HepG2 (cell line): ENCODE measurements around the gene EPB41L5. TPM values are rescaled to one million over a fixed set of nuclear protein-coding genes. Genes with fewer than 3 reads are reported as not detected.

ENCODE experiments used
- FOSL1 ChIP-seq: sonication (generic); formaldehyde crosslinking; IDR thresholded peaks from 2 replicates; pipeline ENCODE4 v1.9.0; 2021; ENCODE audit warnings: missing genetic modification reagents, borderline replicate concordance
- HMG20A ChIP-seq: IDR thresholded peaks from 2 replicates; pipeline ENCODE4 v1.6.1; 2016; ENCODE audit warnings: borderline replicate concordance
- HMG20B ChIP-seq: conservative IDR thresholded peaks from 2 replicates; pipeline ENCODE4 v1.6.1; 2016; ENCODE audit warnings: missing genetic modification reagents, missing compliant biosample characterization
- KLF16 ChIP-seq, 2 experiments: sonication (generic) in 1 of 2; formaldehyde crosslinking in 1 of 2; IDR thresholded peaks; 2 replicates each; pipeline versions ENCODE4 v1.6.1 to v1.8.0; 2016 to 2023; ENCODE audit warnings: missing genetic modification reagents in 2 of 2, missing compliant biosample characterization in 1 of 2
- LCORL ChIP-seq, 2 experiments: fragments of 450-650 bp in 1 of 2; sonication (generic) in 1 of 2; formaldehyde crosslinking in 1 of 2; IDR thresholded peaks; 2 replicates each; pipeline versions ENCODE4 v1.5.0 to v1.6.1; 2017 to 2020; ENCODE audit warnings: antibody characterized with exemption in 1 of 2, missing genetic modification reagents in 1 of 2
- MEIS1 ChIP-seq: sonication (generic); formaldehyde crosslinking; IDR thresholded peaks from 2 replicates; pipeline ENCODE4 v1.9.0; 2021; ENCODE audit warnings: mild to moderate bottlenecking, missing genetic modification reagents, moderate library complexity, borderline replicate concordance
- NKX3-1 ChIP-seq: sonication (generic); formaldehyde crosslinking; IDR thresholded peaks from 2 replicates; pipeline ENCODE4 v1.5.0; 2020; ENCODE audit warnings: missing genetic modification reagents
- PHB2 ChIP-seq: fragments of 450-650 bp; IDR thresholded peaks from 2 replicates; pipeline ENCODE4 v1.6.1; 2018; ENCODE audit not compliant: partially characterized antibody
- PHF20 ChIP-seq: sonication (generic); formaldehyde crosslinking; IDR thresholded peaks from 2 replicates; pipeline ENCODE4 v1.5.0; 2020; ENCODE audit warnings: mild to moderate bottlenecking, missing genetic modification reagents
- PITX1 ChIP-seq: sonication (generic); formaldehyde crosslinking; IDR thresholded peaks from 2 replicates; pipeline ENCODE4 v1.5.1; 2020; ENCODE audit warnings: mild to moderate bottlenecking, missing genetic modification reagents
- RNF2 ChIP-seq: fragments of 450-650 bp; conservative IDR thresholded peaks from 2 replicates; pipeline ENCODE4 v1.6.1; 2016; ENCODE audit warnings: low read depth
- RORA ChIP-seq: sonication (generic); formaldehyde crosslinking; IDR thresholded peaks from 2 replicates; pipeline ENCODE4 v1.5.0; 2020; ENCODE audit warnings: mild to moderate bottlenecking, missing genetic modification reagents, moderate library complexity
- SNAPC2 ChIP-seq: sonication (generic); formaldehyde crosslinking; IDR thresholded peaks from 2 replicates; pipeline ENCODE4 v1.8.1; 2022; ENCODE audit warnings: mild to moderate bottlenecking, missing genetic modification reagents
- SOX13 ChIP-seq, 3 experiments: fragments of 450-650 bp in 1 of 3; sonication (generic) in 1 of 3; formaldehyde crosslinking in 1 of 3; IDR thresholded peaks in 2 of 3; conservative IDR thresholded peaks in 1 of 3; 2 replicates each; pipeline versions ENCODE4 v1.5.0 to v1.6.1; 2016 to 2020; ENCODE audit warnings: antibody characterized with exemption in 1 of 3, mild to moderate bottlenecking in 1 of 3, missing compliant biosample characterization in 1 of 3, missing genetic modification reagents in 1 of 3, moderate library complexity in 1 of 3
- SPEN ChIP-seq: sonication (generic); formaldehyde crosslinking; IDR thresholded peaks from 2 replicates; pipeline ENCODE4 v1.5.1; 2020; ENCODE audit warnings: low read depth, mild to moderate bottlenecking, missing genetic modification reagents
- STAG1 ChIP-seq: sonication (generic); formaldehyde crosslinking; IDR thresholded peaks from 2 replicates; pipeline ENCODE4 v1.4.0; 2020; ENCODE audit warnings: missing genetic modification reagents
- ZC3H13 ChIP-seq: sonication (generic); formaldehyde crosslinking; IDR thresholded peaks from 2 replicates; pipeline ENCODE4 v1.8.1; 2023; ENCODE audit warnings: mild to moderate bottlenecking, missing genetic modification reagents, moderate library complexity
- ZFP41 ChIP-seq: sonication (generic); formaldehyde crosslinking; IDR thresholded peaks from 2 replicates; pipeline ENCODE4 v1.4.0; 2020; ENCODE audit warnings: mild to moderate bottlenecking, missing genetic modification reagents, borderline replicate concordance
- ZFY ChIP-seq: sonication (generic); formaldehyde crosslinking; IDR thresholded peaks from 2 replicates; pipeline ENCODE4 v1.4.0; 2020; ENCODE audit warnings: missing genetic modification reagents
- ZNF20 ChIP-seq: sonication (generic); formaldehyde crosslinking; IDR thresholded peaks from 2 replicates; pipeline ENCODE4 v1.4.0; 2020; ENCODE audit warnings: mild to moderate bottlenecking, moderate library complexity, missing genetic modification reagents
- ZNF282 ChIP-seq: fragments of 450-650 bp; IDR thresholded peaks from 2 replicates; pipeline ENCODE4 v1.6.1; 2018; ENCODE audit not compliant: partially characterized antibody
- ZNF292 ChIP-seq: sonication (generic); formaldehyde crosslinking; IDR thresholded peaks from 2 replicates; pipeline ENCODE4 v1.8.1; 2022; ENCODE audit warnings: mild to moderate bottlenecking, low read depth, missing genetic modification reagents, borderline replicate concordance
- ZNF343 ChIP-seq: sonication (generic); formaldehyde crosslinking; IDR thresholded peaks from 2 replicates; pipeline ENCODE4 v1.4.0; 2020; ENCODE audit warnings: mild to moderate bottlenecking, missing genetic modification reagents
- ZNF564 ChIP-seq: sonication (generic); formaldehyde crosslinking; IDR thresholded peaks from 2 replicates; pipeline ENCODE4 v1.8.1; 2023; ENCODE audit warnings: mild to moderate bottlenecking, missing genetic modification reagents
- ZNF672 ChIP-seq: sonication (generic); formaldehyde crosslinking; IDR thresholded peaks from 2 replicates; pipeline ENCODE4 v1.8.1; 2022; ENCODE audit warnings: missing genetic modification reagents
- ZNF7 ChIP-seq: IDR thresholded peaks from 2 replicates; pipeline ENCODE4 v1.6.1; 2016; ENCODE audit warnings: missing biosample characterization, missing genetic modification reagents
- polyA plus RNA-seq, 8 experiments: library from polyadenylated mRNA; depleted of rRNA in 3 of 8; stranded (reverse) in 7 of 8; unstranded in 1 of 8; fragments of >200 nt; fragmentation: Illumina TruSeq in 4 of 8; extraction: Trizol in 4 of 8; gene quantifications; 2 replicates each; pipeline versions ENCODE4 v1.2.1 to v1.2.3, GENCODE V29; 2011 to 2016; ENCODE audit warnings: low read depth in 4 of 8, missing spikeins in 1 of 8, mixed read lengths in 1 of 8; ENCODE audit not compliant: insufficient read depth in 1 of 8
- total RNA-seq, 5 experiments: library from RNA; depleted of rRNA; stranded (reverse); fragments of >200 nt; fragmentation: Illumina TruSeq; extraction: Trizol; gene quantifications; 2 replicates each; pipeline ENCODE4 v1.2.3, GENCODE V29; 2016; ENCODE audit warnings: low read depth in 1 of 5
- TF ChIP-seq, protein P1 (sequence below): IDR thresholded peaks from 2 replicates; pipeline ENCODE4 v1.6.1; 2018; ENCODE audit warnings: missing genetic modification reagents
- TF ChIP-seq, protein P2 (sequence below): sonication (generic); formaldehyde crosslinking; IDR thresholded peaks from 2 replicates; pipeline ENCODE4 v1.4.0; 2020; ENCODE audit warnings: missing genetic modification reagents, borderline replicate concordance

The EPB41L5 gene
- total and polyA plus RNA-seq, 2 of the 13 experiments (the other 11 are each of a cell fraction or from before 2014, with no cell fraction given), result 40.5 to 47.5 TPM

DNA sequence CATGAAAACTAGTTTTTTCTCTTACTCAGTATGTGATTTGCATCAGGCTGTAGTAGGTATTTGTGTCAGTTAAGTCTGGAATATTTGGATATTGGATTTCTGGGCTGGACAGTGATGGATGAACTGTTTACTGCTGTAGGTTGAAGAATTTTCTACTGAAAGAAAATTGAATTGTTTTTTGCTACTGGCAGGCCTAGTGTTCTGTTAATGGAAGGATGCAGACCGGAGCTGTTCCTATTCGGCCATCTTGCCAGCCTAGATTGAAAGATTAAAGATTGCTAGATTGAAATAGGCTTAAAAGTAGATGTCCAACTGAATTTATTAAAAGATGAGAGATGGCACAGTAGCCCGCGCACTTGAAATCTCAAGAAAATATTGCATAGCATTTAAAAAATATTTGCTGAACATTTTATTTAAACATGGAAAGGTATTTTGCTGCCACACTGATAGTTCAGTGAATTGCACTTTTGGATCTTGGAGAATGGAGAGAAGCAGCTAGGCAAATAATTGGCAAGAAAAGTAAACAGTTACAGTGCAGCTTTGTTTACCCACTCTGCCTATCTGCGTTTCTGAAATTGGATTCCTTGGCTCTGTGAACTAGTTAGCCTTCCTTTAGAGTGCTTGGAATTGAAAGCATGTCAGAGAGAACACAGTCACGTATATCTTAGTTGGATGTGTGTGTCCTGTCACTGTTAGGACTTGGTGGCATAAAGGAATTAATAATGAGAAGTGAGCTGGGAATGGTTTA lies 54.1 kb downstream of the EPB41L5 start (continued):
- no peak for TF ChIP-seq MEIS1 (CRISPR knock-in tag)
- TF ChIP-seq, protein P1, sequence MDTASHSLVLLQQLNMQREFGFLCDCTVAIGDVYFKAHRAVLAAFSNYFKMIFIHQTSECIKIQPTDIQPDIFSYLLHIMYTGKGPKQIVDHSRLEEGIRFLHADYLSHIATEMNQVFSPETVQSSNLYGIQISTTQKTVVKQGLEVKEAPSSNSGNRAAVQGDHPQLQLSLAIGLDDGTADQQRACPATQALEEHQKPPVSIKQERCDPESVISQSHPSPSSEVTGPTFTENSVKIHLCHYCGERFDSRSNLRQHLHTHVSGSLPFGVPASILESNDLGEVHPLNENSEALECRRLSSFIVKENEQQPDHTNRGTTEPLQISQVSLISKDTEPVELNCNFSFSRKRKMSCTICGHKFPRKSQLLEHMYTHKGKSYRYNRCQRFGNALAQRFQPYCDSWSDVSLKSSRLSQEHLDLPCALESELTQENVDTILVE (CRISPR knock-in tag), result peak; percentile 92
- TF ChIP-seq, protein P2, sequence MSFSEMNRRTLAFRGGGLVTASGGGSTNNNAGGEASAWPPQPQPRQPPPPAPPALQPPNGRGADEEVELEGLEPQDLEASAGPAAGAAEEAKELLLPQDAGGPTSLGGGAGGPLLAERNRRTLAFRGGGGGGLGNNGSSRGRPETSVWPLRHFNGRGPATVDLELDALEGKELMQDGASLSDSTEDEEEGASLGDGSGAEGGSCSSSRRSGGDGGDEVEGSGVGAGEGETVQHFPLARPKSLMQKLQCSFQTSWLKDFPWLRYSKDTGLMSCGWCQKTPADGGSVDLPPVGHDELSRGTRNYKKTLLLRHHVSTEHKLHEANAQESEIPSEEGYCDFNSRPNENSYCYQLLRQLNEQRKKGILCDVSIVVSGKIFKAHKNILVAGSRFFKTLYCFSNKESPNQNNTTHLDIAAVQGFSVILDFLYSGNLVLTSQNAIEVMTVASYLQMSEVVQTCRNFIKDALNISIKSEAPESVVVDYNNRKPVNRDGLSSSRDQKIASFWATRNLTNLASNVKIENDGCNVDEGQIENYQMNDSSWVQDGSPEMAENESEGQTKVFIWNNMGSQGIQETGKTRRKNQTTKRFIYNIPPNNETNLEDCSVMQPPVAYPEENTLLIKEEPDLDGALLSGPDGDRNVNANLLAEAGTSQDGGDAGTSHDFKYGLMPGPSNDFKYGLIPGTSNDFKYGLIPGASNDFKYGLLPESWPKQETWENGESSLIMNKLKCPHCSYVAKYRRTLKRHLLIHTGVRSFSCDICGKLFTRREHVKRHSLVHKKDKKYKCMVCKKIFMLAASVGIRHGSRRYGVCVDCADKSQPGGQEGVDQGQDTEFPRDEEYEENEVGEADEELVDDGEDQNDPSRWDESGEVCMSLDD (CRISPR knock-in tag), result no peak
- peak; percentile 56; the same call in 1 of the 2 replicates for TF ChIP-seq LCORL (IDR thresholded peaks at IDR 0.05)
- peak; percentile 93 for TF ChIP-seq LCORL (CRISPR knock-in tag; IDR thresholded peaks at IDR 0.05)
- TF ChIP-seq PHF20, result no peak
- TF ChIP-seq ZFP41, result no peak
- TF ChIP-seq ZC3H13, result no peak; the same call in 1 of the 2 replicates
- no peak for TF ChIP-seq ZNF564 (CRISPR knock-in tag)
- peak in 1 of 2 experiments; percentile 93; a peak in 2 of 4 replicates for TF ChIP-seq KLF16 (CRISPR knock-in tag; IDR thresholded peaks at IDR 0.05)
- TF ChIP-seq ZNF672 (CRISPR knock-in tag), result no peak
- no peak for TF ChIP-seq PHB2
- TF ChIP-seq ZFY (CRISPR knock-in tag), result peak; percentile 1; the same call in 1 of the 2 replicates
- TF ChIP-seq ZNF282, result no peak
- TF ChIP-seq ZNF7 (CRISPR knock-in tag), result no peak
- peak; percentile 87 for TF ChIP-seq SNAPC2 (CRISPR knock-in tag)
- no peak for TF ChIP-seq ZNF20 (CRISPR knock-in tag)
- TF ChIP-seq STAG1 (CRISPR knock-in tag), result peak; percentile 31
- TF ChIP-seq HMG20A, result peak; percentile 98
- no peak; the same call in 1 of the 2 replicates for TF ChIP-seq RORA
- peak; percentile 54 for TF ChIP-seq SPEN
- TF ChIP-seq FOSL1 (CRISPR knock-in tag), result no peak
- TF ChIP-seq SOX13 (IDR thresholded peaks at IDR 0.05), result peak; percentile 76
- TF ChIP-seq SOX13 (CRISPR knock-in tag; conservative IDR thresholded peaks at IDR 0.05 in 1 of 2, IDR thresholded peaks at IDR 0.05 in 1 of 2), result peak in 1 of 2 experiments; percentile 96; a peak in 2 of 4 replicates
- peak; percentile 92; the same call in 1 of the 2 replicates for TF ChIP-seq PITX1 (CRISPR knock-in tag)
- TF ChIP-seq HMG20B (CRISPR knock-in tag), result peak; percentile 91
- no peak for TF ChIP-seq ZNF343
- peak; percentile 96 for TF ChIP-seq NKX3-1 (CRISPR knock-in tag)
- no peak for TF ChIP-seq RNF2
- TF ChIP-seq ZNF292 (CRISPR knock-in tag), result peak; percentile 97; the same call in 1 of the 2 replicates
